Activated CD4-positive, alpha-beta T cell treated with anti-CD3 and anti-CD28 coated beads for 1 hour (primary cell): ENCODE data around the gene ALX4.

ENCODE experiments used
- DNase-seq: peaks from one replicate; pipeline ENCODE4 v3.0.0-alpha.2; 2020

Gene ALX4

DNA sequence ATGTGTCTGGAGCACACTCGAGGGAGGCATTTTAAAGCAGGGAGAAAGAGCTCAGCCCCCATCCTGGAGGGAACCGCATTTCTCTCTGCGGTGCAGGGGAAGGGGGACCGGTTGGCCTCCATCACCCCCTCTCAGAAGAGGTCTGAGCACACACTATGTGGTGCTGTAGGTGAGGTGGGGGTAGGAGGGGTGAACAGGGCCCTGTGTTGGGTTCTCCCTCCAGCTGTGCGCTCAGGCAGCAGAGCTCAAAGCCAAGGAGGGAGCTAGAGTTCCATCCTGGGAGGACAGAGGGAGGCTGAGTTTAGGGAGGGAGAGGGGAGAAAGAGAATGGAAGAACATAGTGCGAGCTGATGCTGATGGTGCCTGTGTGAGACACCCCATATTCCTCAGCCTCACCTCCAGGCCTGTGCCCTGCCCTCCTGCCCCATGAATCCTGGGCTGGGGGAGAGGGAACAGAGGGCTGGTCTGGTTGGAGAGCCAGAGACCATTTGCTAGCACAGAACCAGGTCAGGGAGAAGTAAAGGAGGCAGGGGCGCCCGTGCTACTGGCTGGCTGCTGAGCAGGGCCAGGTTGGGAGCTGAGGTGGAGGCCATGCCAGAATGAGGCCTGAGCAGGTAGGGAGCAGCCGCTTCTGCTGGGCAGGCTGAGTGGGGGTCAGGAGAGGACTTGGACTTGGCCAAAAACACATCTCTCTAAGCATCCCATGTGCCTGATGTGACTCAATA lies 43.7 kb downstream of the ALX4 start:
- no peak for DNase-seq

DNA sequence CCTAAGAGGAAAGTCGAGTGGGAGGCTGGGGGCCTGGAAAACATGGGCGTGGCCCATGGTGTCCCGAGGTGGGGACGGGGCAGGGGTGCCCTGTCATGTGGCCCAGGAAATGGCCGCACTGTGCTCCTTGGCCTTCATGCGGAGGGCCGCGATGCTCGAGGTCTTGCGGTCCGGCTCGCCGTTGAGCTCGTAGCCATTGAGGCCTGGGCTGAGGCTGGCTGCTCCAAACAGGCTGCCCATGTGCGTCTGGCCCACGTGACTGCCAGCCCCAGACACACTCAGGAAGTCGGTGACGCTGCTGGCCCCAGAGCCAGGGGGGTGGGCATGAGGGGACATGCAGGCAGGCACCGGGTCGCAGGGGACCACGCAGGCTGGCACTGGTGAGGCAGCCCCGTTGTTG lies 45.2 kb downstream of the ALX4 start:
- no peak for DNase-seq

DNA sequence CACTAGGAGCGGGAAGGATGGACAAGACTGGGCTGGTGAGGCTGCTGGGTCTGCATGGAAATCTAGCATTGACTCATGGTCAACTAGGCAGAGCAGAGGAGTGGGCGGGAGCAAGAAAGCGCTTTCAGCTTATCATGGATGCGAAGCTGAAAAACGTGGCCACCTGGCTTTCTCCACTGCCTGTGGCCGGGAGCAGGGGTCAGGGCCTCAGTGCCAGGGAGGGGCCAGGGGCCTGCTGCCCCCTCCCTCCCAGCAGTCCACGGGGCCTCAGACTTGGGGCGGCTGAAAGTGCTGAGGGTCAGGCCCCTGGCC lies 45.5 kb downstream of the ALX4 start:
- DNase-seq = no peak

DNA sequence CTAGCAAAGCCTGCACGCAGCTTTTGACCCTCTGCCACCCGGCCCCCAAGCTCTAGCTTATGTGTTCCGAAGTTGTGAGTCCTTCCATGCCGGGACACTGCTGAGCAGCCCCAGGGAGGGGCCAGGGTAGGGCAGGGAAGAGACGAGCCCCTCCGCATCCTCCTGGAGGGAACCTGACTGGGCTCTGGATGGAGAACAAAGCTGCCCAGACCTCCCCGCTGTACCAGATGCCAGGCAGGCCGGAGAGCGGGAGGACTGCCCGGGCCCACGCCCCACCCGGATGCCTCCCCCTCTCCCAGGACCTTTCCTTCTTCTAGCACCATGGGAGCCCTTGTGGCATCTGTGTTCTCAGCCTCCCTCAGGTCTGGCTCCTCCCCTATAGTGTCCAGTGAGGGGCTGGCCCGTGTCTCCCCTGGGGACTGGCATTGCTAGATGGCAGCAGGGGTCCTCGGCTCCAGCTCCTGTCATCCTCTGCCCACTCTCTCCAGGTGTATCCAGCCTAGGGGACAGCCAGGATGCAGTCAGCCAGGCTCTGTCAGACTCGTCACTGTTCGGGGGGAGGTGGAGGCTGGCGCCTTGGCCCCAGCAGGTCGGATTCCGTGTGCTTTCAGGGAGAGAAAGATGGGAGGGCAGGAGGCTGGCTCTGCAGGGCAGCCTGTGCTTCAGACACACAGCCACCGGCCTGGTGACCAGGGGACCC lies 46.1 kb downstream of the ALX4 start:
- DNase-seq = no peak

DNA sequence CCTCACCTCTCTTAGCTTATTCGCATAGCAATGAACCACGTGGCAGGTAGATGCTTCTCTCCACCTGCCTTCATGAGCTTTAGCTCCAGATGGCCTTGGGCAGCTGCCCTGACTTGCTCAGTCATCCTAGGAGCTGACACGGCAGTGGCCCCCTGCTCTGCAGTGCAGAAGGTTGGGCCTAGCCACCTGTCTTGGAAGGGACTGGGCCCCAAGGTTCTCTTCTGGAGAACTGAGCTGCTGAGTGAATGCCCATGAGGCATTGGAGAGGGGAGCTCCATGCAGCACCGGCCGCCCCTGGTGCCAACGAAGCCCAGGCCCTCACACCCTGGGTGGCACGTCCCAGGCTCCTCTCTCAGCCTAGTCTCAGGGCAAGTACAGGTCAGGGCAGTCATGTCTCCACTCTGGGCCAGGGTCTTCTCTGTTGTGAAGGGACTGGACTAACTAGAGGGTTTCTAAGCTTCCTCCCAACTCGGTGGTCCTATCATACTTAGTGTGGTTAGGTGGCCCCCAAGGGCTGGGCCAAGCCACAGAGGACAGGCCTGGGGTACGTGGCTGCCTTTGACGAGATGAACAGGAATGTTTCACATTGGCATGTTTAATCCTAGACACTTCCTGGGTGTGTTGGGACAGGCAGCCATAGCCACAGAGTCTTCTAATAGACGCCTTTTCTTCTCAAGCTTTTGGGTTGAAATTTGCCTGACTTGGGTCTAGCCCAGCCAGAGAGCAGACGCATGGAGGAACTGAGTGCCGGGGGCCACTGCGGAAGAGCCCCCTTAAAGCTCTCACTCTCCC lies 47.9 kb downstream of the ALX4 start:
- DNase-seq = no peak

DNA sequence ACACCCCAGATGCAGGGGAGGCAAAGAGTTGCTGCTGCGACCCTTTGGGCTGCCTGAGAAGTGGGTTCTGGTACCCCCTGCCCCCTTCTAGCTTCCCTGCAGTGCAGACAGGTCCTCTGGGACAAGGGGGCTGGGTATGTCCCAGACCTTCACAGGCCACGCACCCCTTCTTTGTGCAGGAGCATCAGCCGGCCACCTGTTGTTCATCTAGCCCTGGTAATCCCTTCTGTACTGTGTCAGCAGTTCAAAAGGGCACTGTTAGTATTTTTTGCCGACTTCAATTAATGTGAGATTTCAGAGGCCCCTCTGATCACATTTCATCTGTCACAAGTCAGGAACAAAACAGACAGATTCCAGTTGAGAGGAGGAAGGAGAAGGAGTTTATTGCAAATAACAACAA lies 49.9 kb downstream of the ALX4 start:
- DNase-seq = no peak

DNA sequence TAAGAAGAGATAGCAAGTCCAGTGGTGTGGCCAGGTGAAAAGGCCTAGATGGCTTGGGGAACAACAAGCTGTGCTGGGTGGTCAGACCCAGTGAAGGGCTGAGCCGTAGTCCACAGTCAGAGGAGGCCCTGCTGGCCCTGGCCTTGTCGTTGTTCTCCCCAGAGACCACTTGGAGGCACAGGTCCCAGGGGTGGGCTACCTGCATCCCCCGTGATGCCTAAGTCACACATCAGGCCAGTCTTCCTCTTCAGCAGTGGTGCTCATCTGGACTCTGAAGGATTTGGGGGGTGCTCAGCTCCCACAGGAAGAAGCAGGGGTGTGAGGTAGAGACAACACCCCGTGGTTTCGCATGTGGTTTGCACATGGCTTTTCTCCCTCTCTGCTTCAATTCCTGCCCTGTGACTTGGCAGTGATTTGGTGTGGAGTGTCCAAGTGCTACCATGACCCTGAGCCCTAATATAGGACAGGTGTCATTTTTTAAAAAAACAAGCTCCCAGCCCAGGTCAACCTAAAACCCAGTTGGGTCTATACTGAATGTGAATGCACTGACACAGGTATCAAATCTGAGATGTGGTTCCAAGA lies 51.0 kb downstream of the ALX4 start:
- DNase-seq = no peak

DNA sequence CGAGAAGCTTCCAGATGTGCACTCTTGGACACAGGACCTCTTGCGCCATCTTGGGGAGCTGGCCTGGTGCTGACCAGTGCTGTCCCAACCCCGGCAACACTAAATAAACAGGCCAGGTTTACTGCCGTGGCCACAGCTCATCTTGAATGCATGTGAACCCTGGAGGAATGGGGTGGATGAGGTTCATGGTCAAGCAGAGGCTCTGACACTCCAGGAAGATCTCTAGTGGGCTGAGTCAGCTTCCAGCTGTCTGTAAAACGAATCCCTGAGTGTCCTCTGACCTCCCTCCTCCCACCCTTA lies 51.8 kb downstream of the ALX4 start:
- no peak for DNase-seq

DNA sequence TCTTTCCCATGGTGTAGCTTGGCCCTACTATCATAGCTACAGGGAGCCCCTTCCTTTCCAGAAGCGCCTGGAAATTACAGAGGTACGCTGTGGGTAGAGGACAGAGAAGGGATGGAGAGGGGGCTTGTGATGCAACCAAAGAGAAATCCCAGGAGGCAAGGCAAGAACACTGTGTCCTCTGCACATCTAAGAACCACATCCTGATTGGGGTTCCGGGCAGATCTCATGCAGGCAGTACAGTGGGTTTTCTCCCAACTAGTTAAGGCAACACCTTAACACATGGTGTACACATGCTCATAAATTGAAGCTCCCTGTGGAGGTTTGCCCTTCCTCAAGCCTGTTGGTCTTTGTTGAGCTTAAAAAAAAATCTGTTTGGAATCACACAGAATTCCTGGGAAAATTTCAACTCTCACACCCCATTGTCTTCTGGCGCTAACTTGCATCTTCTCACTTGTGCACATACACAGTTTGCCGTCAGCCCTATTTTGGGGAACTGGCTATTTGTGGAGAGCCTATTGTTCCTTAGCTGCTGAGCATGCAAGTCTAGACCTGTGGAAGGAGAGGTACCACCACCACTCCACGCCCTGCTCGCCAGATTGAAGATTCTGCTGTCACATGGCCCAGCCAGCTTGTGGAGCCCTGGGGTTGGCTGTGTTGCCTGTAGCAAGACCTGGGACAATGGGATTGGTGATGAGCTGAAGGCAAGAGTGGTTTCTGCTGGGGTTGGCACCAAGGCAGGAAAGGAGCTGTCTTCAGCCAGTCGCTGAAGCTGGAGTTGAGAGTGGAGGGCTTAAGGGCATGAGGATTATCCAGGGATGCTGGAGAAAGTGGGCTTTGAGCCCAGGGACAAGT lies 52.4 kb downstream of the ALX4 start:
- no peak for DNase-seq

DNA sequence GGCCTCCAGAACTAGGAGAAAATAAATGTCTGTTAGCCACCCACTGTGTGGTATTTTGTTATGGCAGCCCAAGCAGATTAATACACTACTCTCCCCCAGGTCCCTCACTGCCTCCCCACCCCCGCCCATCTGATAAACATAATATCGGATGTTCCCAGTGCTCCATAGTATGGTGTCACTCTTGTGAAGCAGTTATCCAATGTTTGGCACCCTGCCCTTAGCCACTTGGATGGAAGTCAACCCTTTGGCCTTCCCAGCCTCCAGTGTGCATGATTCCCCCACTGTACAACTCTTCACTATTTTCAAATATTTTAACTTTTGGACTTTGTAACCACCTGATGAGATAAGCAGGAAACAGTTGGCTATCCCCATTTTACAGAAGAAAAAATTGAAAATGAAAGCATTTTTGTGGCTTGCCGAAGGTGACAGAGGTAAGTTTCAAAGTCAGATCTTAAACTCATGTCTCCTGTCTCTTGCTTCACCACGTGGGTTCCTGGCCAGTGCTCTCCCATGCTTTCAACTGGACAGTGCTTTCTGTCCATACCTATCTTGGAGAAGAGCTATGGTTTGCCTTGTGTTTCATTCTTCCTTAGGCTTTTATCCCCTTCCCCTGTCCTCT lies 53.2 kb downstream of the ALX4 start:
- no peak for DNase-seq

DNA sequence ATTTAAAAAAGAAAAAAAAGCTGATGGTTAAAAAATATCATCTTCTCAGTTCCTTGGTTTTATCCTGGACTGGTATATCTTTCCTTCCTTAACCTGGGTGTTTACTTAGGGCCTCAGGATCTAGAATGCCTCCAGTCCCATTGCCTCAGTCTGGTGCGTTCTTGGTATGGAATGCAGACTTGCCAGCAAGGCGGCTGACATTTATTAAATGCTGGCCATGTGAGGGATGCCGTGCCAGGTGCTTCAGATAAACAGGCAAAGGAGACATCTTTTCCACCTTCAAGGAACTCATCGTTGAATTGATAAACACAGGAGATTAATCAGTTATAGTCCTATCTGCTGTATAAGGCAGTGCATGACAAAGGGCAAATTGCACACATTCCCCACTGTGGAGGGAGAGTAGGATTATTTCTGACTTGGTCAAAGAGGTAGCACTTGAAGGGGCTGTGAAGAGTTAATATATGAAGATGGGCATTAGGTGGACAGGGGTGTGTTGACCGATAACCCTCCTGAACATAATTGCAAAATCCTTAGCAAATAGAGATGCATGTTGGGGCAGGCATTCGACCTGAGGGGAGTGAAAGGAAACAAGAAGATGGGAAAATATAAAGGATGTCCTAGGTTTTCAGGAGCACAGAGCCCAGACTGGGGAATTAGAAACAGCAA lies 54.4 kb downstream of the ALX4 start:
- no peak for DNase-seq

DNA sequence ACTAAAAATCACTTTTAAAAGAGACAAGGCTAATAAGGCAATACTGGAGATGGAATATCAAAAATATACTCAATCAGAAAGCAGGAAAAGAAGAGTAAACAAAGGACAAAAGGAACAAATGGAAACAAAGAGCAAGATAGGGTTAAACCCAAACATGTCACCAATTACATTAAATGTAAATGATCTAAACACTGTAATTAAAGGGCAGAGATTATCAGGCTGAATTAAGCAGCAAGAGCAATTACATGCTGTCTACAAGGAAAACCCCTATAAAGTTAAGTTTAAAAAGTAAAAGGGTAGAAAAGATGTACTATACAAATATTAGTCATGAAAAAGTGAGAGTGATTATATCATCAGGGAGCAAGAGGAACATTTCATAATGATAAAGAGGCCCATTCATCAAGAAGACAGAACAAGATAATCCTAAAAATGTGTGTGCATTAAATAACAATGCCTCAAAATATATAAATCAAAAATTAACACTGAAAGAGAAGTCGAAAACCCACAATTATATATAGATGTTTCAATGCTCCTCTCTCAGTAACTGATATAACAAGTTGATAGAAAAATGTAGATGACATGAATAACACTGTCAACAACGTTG lies 56.8 kb downstream of the ALX4 start:
- DNase-seq = no peak

DNA sequence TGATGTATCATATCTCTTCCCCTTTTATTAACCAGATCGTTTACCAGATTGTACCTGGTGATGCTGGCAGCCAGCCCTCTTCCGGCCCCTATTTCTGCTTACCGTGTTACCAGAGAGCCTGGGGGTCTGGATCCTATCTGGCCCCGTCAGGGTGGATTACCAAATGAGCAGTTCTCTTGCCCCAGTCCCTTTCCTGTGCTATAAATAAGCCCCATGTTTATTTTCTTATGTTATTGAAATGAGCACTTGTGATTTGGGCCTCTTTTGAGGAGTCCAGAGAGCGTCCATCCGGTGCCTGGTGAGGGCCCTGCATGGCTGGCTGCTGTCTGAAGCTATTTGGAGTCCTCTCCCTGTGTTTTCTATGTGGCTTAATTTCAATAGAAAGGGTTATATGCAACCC lies 59.5 kb downstream of the ALX4 start:
- no peak for DNase-seq

DNA sequence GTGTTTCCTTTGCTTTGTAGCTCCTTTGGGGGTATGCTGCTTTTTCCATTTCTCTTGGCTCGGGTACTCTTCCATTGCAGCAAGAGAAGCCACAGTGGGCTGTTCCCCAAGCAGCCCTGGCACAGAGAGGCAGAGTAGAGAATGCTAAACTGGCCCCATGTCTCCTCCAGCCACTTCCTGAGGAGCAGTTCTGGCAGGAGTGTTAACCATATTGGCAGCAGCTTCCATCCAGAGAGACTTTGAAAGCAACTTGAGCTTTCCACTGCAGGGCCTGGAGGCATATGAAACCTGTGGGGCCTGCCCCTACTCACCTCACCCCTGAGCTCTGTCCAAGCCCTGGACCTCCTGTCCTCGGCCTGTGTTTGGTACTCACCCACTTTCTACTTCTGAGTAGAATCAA lies 61.8 kb downstream of the ALX4 start:
- DNase-seq = no peak

DNA sequence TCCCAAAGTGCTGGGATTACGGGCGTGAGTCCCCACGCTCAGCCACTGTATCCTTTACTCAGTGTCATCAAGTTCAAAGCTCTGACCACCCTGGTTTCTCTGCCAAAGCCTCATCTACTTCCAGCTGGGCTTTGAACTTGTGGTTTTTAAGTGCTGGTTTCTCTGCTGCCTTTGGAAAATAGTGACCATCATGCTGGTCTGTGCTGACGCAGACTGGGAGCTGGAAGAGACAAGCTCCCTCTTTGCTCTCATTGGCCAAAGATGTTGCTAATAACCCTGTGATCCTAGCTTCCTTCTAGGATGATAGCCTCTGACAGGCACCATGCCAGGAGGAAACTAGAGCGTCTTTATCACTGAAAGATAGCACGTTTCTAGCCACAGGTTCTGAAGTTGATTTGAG lies 62.4 kb downstream of the ALX4 start:
- DNase-seq = no peak

DNA sequence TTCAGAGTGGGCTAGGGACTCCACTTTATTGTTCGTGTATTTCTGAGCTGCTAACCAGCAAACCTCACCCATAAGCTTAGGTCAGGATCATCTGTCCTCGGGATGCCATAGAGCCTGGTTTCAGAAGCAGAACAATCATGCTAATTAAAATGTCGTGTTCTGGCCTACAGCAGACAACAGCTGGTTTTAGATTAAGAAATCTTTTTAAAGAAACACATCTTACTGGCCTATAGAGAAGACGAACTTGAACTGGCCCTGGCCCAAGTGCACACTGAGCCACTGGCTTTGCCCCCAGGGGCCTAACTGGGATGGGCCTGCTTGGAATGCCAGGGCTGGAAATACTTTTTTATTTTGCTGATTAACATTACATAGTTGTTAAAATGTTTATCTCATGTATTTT lies 63.2 kb downstream of the ALX4 start:
- no peak for DNase-seq

DNA sequence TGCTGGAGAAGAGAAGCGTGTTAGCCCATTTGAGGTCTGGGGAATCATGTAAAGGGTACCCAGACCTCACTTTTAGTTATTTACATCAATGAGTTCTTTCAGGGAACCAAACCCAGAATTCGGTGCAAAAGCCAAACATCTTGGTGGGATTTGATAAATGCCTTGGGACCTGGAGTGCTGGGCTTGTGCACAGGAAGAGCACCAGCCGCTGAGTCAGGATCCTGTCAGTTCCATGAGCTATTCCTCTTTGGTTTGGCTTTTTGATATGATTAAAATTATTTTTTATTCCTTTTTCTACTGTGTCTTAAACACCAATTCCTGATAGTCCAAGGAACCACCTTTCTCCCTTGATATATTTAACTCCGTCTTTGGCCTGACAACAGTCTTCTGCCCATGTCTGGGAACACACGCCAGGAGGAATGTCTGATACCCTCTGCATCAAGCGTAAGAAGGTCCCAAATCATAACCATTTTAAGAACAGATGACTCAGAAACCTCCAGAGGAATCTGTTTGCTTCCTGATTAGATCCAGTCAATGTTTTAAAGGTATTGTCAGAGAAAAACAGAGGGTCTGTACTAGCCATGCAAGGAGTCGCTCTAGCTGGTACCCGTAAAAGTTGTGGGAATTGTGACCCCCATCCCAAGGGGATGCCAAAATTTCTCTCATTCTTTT lies 65.2 kb downstream of the ALX4 start:
- no peak for DNase-seq

DNA sequence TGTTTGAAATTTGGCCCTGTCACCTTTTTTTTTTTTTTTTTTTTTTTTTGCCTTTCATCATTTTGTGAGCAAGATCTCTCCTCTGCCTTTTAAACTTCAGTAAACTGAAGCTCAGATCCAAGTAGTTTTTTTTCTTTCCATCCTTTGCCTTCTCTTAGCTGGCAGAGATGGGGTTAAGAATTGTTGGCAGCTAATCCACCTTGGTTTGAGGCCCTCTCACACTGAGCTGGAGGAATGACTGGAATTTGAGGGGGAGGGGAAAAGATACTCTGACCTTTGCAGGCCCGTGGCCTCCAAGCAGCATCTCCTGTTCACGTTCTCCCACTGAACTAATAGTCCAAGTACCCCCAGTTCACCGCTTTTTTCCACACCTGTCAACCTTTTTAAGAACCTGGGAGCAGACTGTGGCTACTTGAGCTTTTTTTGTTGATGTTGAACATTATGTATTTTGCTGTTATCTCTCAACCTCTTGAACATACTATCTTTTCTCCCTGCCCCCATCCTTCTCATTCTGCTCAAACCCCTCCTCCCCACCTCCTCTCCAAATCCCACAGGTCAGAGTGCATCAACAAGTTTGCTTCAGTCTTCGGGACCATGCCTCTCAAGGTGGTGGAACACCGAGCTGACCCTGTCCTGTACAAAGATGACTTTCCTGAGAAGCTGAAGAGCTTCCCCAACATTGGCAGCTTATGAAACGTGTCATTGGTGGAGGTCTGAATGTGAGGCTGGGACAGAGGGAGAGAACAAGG lies 66.2 kb downstream of the ALX4 start:
- DNase-seq = no peak

DNA sequence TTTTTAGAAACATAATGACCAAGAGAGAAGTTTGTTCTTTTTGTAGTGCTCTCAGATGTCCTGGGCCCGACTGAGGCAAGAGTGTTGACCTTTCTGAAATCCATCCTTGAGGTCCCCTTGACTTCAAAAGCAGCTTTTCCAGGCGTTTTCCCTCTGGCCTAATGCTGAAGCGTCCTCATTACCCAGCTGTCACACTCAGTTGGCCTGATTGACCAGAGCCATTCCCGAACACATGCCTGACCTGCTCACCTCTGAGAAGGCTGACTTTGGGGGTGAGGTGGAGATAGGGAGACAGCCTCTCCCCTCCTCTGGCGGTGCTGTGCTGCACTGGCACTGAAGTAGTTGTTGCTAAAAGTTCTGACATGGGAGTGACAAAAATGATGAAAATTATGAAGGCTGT lies 66.9 kb downstream of the ALX4 start:
- DNase-seq = no peak

DNA sequence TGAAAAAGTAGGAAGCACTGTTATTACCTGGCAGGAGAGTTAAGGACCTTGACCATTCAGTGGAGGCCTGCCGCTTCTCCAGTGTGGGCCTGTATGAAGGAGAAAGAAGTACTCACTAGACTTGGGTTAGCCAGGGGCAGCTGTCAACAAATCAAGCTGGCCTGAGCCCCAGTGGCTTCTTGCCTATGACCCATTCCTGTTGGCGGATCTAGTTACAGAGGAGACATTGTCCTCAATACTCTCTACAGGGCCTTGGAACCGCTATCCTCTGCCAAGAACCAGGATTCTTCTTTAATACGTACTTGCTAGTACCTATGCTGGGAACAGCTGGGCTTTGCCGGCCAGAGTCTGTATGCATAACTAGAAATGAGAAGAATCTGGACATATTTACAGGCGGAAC lies 68.1 kb downstream of the ALX4 start:
- no peak for DNase-seq
